Measurements from ENCODE around the gene GLYATL2.
A peak's percentile ranks its signal among the peaks of the same experiment; 100 is the strongest.

GLYATL2 gene

GRCh38 chr11:58796333-58796732, 48.2 kb downstream of the GLYATL2 start:
- no peak for DNase-seq (ENCODE audit: low read depth in 2 of 2)

- peak; percentile 11 to 25 for DNase-seq (ENCODE audit: low read depth in 2 of 2)
Measured at GRCh38 chr11:58788355-58789023, 56.0 kb downstream of the GLYATL2 start.

GRCh38 chr11:58787903-58788302, 56.6 kb downstream of the GLYATL2 start:
- no peak for DNase-seq (ENCODE audit: low read depth in 2 of 2)

GRCh38 chr11:58786693-58787092, 57.8 kb downstream of the GLYATL2 start:
- DNase-seq (ENCODE audit: low read depth in 2 of 2): no peak

- no peak for DNase-seq (ENCODE audit: low read depth in 2 of 2)
Measured at GRCh38 chr11:58784995-58785394, 59.5 kb downstream of the GLYATL2 start.

Measured in stimulated activated CD4-positive, alpha-beta T cell treated with anti-CD3 and anti-CD28 coated beads, Interleukin-1b, Interleukin-23, amount 100 ng/mL, for 4 hours (primary cell).